NCI-H146 (cell line): ENCODE results near the gene RPL19.
A peak's percentile ranks its signal among the peaks of the same experiment; 100 is the strongest.
"Not testable (repeated sequence)": the region's sequence is repeated elsewhere in the genome, so short reads cannot be mapped to it uniquely, and the experiment has no call there.

Source experiments
- DNase-seq: peaks from one replicate; lab custom pipeline; 2025; lab: John Stamatoyannopoulos, UW

RPL19 gene

DNA sequence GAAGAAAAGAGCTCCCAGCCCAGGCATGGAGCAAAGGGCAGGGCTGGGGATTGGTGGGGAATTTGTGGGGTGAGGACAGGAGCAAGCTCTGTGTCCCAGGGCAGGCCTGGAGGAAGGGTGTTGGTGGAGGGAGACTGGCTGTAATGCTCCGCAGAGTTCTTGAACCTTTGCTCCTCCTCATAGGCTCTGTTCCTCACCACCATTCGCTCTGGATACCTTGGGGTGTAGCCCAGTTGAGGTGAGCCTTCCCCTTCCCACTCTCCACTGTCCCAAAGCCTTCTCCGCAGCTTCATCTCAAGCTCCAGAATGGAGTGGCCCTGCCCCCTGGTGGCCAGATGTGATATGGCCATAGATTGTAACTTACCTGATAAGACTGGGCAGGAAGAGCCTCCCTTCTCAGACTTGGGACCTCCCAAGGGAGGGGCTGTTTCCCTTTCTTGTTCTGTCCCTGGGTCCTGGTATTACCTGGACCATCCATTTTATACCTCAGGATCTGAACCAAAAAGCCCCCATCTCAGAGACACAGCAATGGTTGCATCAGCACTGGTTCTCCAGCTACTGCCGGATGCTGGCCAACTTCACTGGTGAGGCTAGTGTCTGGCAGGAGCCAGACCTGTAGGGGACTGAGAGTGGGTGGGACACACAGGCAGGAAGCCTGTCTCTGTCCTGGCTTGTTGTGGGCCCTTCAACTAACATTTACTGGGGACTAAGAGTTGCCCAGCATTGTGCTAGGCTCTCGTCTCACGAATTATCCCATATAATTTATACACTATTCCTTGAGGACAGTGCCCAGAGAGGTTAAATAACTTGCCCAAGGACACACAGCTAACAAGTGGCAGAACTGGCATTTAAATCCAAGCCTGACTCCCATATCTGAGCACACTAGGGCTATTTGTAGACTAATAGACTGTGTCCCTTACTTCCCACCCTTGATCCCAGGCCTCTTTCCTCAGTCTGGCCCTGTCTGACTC, 44.8 kb downstream of the RPL19 start:
- DNase-seq, result peak; percentile 78

DNA sequence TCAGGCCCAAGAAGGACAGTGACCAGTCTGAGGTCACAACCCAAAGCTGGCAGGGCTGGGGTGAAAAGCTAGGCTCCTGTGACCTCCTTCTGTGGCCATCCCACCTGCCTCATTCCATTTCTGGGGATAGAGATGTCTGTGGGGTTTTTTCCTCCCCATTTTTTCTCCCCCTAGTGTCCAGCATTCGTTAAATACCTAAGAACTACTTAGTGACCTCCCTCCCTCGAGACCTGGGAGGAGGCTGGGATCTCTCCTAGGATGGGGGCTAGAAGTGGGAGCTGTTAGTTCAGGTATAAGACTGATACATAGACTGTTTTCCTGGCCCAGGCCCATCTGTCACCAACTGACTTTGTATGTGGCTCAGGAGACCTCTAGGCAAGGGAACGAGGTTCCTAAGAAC, 46.2 kb downstream of the RPL19 start:
- DNase-seq, result no peak

DNA sequence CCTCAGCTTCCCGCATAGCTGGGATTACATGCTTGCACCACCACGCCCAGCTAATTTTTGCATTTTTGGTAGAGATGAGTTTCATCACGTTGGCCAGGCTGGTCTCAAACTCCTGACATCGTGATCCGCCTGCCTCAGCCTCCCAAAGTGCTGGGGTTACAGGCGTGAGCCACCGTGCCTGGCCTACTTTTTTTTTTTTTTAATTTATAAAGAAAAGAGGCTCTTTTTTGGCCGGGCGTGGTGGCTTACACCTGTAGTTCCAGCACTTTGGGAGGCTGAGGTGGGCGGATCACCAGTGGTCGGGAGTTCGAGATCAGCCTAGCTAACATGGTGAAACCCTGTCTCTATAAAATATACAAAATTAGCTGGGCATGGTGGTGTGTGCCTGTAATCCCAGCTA, 50.0 kb downstream of the RPL19 start:
- not testable (repeated sequence) for DNase-seq

DNA sequence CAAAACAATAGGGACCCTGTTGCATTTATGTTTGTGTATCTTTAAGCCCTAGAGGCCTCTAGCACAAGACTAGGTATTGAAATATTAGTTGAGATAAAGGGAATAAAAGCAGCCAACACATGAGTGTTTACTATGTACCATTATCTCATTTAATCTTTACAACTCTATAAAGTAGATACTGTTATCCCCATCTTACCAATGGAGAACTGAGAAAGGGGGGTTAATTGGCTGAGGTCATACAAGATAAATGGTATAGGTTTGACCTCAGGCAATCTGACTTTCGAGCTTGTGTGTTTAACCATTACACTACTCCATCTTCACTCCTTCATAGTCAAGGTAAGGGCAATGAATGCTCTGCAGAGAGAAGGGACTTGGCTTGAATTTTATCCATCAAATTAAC, 51.9 kb downstream of the RPL19 start:
- no peak for DNase-seq

DNA sequence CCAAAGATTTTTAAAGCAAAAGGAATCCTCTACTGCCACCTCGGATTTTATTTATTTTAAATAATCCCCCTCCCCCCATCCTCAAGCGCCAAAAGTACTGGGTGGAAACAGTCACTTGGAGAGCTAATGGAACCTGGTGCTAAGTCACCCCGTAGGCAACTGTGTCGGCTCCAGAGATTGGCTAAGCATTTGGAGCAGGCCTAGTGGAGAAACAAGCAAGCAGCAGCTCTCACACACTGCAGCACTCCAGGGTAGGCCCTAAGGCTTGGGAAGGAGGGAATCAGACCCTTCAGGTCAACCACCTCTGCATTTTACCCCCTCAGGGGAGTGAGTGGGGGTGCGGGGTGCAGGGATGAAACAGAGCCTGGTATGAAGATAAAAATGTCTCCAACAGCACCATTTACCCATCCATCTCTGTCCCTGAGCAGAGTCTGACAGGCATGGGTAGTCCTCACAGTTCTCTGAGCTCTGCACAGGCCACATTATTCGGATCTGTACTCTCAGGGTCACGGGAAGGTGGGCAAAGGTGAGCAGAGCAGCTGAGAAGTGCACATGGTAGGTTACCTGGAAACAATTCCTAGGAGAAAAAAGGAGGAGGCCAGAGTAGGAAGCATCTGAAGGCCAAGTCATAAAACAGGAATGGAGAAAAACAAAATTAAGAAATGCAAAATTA, 52.8 kb downstream of the RPL19 start:
- DNase-seq, result no peak
